Measurements from ENCODE around the gene MID1. TPM values are rescaled to one million over a fixed set of nuclear protein-coding genes. Genes with fewer than 3 reads are reported as not detected.

MID1 gene
- total and polyA plus RNA-seq, 9 of the 15 experiments (the other 6 are each of a cell fraction or from before 2014, with no cell fraction given), result 0.07 to 0.54 (median 0.33) TPM

GRCh38 chrX:10506781-10507180, 113.6 kb downstream of the MID1 start:
- H3K27me3 ChIP-seq (ENCODE audit: control insufficient read depth in 2 of 2, insufficient read depth in 2 of 2, low read length in 2 of 2), result 0 out of 5 replicates have a peak, but pooled peaks cover 0 to 3% of the 10 kb centered on the region in 2 experiments
- in situ Hi-C loops (cut with MboI) (no loop called here), intact Hi-C loops (cut with micrococcal nuclease) (no loop called here)
- H3K4me3 ChIP-seq, result no peak overlapping the region
- H2AFZ ChIP-seq (ENCODE audit: low read depth, low read length), result no peak overlapping the region
- BruUV-seq (replicated peaks), result no TSS peak
- H3K9ac ChIP-seq (ENCODE audit: insufficient read depth in 1 of 2, low read depth in 2 of 2, low read length in 2 of 2), result no peak overlapping the region
- H3K79me2 ChIP-seq (ENCODE audit: control insufficient read depth, insufficient read depth, low read length), result no peaks in the 10 kb centered on the region
- H3K36me3 ChIP-seq (ENCODE audit: control insufficient read depth, insufficient read depth, low read length), result no peaks in the 10 kb centered on the region
- POLR2A ChIA-PET, result no interaction called here
- H3K9me1 ChIP-seq (ENCODE audit: control insufficient read depth, insufficient read depth, low read length), result no peaks in the 10 kb centered on the region
- FAIRE-seq (no peak), ATAC-seq (no peak), DNase-seq (ENCODE audit: extremely low read depth in 1 of 4, low spot score in 3 of 4) (no peak)
- H3K9me3 ChIP-seq (replicated peaks; ENCODE audit: control insufficient read depth, insufficient read depth, low read depth, low read length), result no peaks in the 10 kb centered on the region
- WGBS (ENCODE audit: insufficient coverage, low coverage, missing lambda C conversion rate), result 0% methylated on average over 3 of the region's 4 CpGs
- TF ChIP-seq PYGO2 (tag; IDR thresholded peaks at IDR 0.05) (no peak), THRAP3 (IDR thresholded peaks at IDR 0.05; ENCODE audit: borderline replicate concordance) (no peak), SMAD2 (IDR thresholded peaks at IDR 0.05; ENCODE audit: low read depth, low read length) (no peak), HDAC2 (IDR thresholded peaks at IDR 0.05) (no peak), TCFL5 (CRISPR knock-in tag; conservative IDR thresholded peaks at IDR 0.05) (no peak), GTF2F1 (IDR thresholded peaks at IDR 0.05; ENCODE audit: low read depth, low read length) (no peak), SMAD4 (CRISPR knock-in tag; conservative IDR thresholded peaks at IDR 0.05) (no peak), PTRF (tag; IDR thresholded peaks at IDR 0.05) (no peak), ZBTB26 (CRISPR knock-in tag; IDR thresholded peaks at IDR 0.05) (no peak), PCBP2 (IDR thresholded peaks at IDR 0.05; ENCODE audit: low read depth, low read length, poor library complexity, severe bottlenecking) (no peak), TAF9B (IDR thresholded peaks at IDR 0.05; ENCODE audit: partially characterized antibody) (no peak), ZBED1 (IDR thresholded peaks at IDR 0.05) (no peak), ZNF740 (CRISPR knock-in tag; IDR thresholded peaks at IDR 0.05) (no peak), ZNF740 (tag; IDR thresholded peaks at IDR 0.05) (no peak), XRCC4 (IDR thresholded peaks at IDR 0.05; ENCODE audit: extremely low read depth, insufficient read depth, insufficient read length) (no peak), BMI1 (IDR thresholded peaks at IDR 0.05; ENCODE audit: low read length) (no peak), NFIC (IDR thresholded peaks at IDR 0.05) (no peak), CXXC5 (CRISPR knock-in tag; IDR thresholded peaks at IDR 0.05) (no peak), CBX3 (IDR thresholded peaks at IDR 0.05; ENCODE audit: borderline replicate concordance in 1 of 2, low read length in 2 of 2) (no peak), PHF21A (IDR thresholded peaks at IDR 0.05; ENCODE audit: borderline replicate concordance, low read depth) (no peak)
- TF ChIP-seq, protein P1, sequence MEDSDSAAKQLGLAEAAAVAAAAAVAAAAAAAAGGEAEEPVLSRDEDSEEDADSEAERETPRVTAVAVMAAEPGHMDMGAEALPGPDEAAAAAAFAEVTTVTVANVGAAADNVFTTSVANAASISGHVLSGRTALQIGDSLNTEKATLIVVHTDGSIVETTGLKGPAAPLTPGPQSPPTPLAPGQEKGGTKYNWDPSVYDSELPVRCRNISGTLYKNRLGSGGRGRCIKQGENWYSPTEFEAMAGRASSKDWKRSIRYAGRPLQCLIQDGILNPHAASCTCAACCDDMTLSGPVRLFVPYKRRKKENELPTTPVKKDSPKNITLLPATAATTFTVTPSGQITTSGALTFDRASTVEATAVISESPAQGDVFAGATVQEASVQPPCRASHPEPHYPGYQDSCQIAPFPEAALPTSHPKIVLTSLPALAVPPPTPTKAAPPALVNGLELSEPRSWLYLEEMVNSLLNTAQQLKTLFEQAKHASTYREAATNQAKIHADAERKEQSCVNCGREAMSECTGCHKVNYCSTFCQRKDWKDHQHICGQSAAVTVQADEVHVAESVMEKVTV (CRISPR knock-in tag; IDR thresholded peaks at IDR 0.05), result no peak
- no peaks in the 10 kb centered on the region for H3K4me1 ChIP-seq (replicated peaks in 1 of 2; ENCODE audit: control insufficient read depth in 2 of 2, insufficient read depth in 2 of 2, low read length in 2 of 2)
- CTCF ChIA-PET (ENCODE audit: low intra/inter-chr PET ratio), result no interaction called here
- no peak overlapping the region for H3K4me2 ChIP-seq (ENCODE audit: insufficient read depth, low read length)
- no peak overlapping the region for H3K27ac ChIP-seq (ENCODE audit: extremely low read depth, low read depth, low read length)
- no peaks in the 10 kb centered on the region for H4K20me1 ChIP-seq (replicated peaks; ENCODE audit: control insufficient read depth, insufficient read depth, low read length)
